T47D (cell line): ENCODE results near the gene CENPP.
"Not testable (repeated sequence)": the region's sequence is repeated elsewhere in the genome, so short reads cannot be mapped to it uniquely, and the experiment has no call there.

Source experiments
- DNase-seq, 2 experiments: peaks; one replicate each; pipeline versions ENCODE4 v3.0.0 to v3.0.0-alpha.2; 2011 to 2012; ENCODE audit warnings: low read depth in 1 of 2, low spot score in 1 of 2
- JUND ChIP-seq: IDR thresholded peaks from 2 replicates; pipeline ENCODE4 v1.6.1; 2012; ENCODE audit warnings: low read depth
- in situ Hi-C: cut with HindIII; loops from 2 replicates; pipeline ENCODE4 v1.10.0; 2016; ENCODE audit warnings: low sequenced_read_pairs, low pct_unique_long_range_greater_than_20kb

The CENPP gene

GRCh38 chr9:92612816-92613215 is 287.1 kb downstream of the CENPP start:
- in situ Hi-C loops: no loop called here
- no peak for TF ChIP-seq JUND
- DNase-seq: no peak

DNA sequence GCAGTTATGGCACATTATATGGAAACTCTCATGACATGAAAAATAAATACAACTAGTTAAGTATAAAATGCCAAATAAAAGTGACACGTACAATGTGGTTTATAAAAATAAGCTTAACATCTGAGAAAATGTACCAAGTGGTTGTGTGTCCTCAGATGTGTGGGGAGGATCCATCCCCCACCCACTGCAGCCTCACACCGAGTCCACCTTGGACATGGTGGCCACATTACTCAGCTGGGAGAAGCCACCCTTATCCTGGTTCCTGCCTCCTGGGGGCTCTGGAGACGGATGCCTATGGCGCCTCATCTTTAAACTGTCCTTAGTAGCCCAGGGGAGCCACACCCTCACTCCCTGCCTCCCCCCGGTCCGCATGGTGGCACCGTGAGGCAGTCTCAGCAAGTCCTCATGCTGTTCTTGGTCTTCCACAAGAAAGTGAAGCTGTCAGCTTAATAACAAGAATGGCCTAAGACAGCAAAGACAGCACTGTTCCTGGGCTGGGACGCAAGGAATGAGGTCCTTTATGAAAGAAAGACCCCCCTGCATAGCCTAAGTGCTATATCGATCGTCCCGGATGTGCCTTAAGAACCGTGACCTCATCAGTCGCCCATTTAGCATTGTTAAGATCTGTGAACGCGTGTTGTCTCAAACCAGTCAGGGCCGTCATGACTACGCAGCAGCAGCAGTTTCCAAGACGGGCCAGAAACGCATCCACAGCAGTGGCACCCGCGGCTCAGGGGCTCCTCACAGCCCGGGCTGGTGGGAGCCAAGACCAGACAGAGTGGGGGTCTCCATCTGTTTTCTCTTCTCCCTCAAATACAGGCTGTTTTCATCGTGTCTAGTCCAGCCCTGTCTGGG is 287.7 kb downstream of the CENPP start:
- DNase-seq: no peak
- in situ Hi-C loops: no loop called here
- no peak for TF ChIP-seq JUND

- no peak for DNase-seq
- in situ Hi-C loops: no loop called here
- no peak for TF ChIP-seq JUND
These were observed 288.4 kb downstream of the CENPP start for GRCh38 chr9:92614123-92614510.

- no peak for TF ChIP-seq JUND
- no peak for DNase-seq
- in situ Hi-C loops: no loop called here
These were observed 289.2 kb downstream of the CENPP start for GRCh38 chr9:92614763-92615461.

DNA sequence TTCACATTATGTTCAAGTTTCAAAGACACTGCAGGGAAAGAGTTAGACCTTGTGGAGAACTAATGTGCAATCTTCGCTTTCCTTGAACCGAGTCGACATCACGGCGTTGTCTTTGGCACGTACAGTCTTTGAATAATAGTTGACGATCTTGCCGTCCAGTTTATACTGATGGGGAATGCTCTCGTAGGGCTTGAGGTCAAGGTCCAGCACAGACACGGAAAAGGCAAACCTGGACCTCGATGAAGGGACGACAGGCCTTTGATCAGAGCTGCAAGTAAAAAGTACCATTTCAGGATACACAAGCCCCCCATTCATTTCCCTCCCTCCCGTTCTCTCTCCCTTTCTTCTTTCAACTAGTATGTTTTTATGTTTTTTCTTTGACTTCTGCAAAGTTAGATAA is 290.0 kb downstream of the CENPP start:
- in situ Hi-C loops: no loop called here
- no peak for TF ChIP-seq JUND
- DNase-seq: no peak

DNA sequence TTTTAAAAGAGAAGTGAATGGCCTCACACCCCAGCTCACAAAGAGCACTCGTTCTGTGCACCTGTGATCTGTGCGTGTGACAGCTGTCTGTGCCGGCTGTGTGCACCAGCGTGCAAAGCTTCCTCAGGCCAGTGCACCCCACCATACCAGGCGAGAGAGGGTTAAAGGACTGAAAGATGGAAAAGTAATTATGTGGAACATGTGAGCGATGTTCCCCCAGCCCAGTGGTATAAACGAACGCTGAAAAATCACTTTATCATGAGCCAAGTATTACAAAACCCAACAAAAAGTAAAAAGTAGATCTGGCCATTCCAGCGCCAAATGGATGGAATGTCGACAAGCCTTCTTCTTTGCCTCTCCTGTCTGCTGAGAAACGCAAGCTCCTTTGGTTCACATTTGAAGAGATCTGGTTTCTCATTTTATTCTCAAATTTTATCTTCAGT is 290.5 kb downstream of the CENPP start:
- in situ Hi-C loops: no loop called here
- TF ChIP-seq JUND: no peak

DNA sequence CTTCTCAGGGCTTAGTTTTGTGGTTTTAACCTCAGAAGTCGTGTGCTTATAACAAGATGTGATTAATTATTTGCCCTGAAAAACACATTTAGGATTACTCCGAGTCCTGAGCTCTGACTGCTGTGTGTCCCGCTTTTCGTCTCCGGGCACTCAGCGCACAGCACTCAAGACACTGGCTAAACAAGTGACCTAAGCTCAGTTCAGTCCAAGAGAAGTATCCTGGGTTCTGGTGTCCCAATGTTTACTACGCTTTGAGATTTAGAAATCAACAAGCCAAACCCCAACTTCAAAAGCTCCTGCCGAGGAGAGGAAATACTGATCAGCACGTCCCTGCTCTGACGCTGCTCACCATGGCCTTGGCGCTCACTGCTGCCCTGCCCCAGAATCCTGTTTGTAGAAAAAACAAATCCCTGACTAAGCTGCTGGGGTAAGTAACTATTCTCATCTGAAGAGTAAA is 290.9 kb downstream of the CENPP start:
- no peak for TF ChIP-seq JUND
- no peak for DNase-seq
- in situ Hi-C loops: no loop called here

More for the DNA sequence above, 290.5 kb downstream of the CENPP start:
- DNase-seq: no peak

- no peak for DNase-seq
- TF ChIP-seq JUND: no peak
- in situ Hi-C loops: no loop called here
These were observed 291.6 kb downstream of the CENPP start for GRCh38 chr9:92617195-92617813.

DNA sequence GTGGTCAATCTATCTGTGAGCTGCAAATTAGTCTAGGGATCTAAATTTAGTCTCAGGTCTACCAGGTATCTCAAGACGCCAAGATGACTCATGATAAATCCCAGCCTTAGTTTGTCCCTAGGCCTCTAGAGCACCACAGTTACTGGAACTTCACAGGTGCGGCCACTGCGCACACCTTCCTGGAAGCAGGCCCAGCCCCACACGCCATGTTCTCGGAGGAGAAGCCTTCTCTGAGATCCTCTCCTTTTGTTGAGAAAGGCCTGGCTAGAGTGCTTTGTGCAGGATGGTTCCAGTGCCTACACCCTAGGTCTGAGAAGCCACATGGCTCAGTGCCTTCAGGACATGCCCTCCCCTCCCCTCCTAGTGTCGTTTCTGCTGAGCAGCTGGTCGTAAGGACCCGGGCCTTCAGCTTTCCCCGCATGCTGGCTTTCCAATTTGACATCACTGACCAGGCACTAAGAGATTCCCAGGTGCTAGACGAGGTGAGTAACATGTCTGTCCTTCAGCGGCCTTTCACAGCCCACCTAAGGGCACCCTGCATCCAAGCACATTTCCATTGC is 292.3 kb downstream of the CENPP start:
- in situ Hi-C loops: no loop called here
- TF ChIP-seq JUND: no peak
- no peak for DNase-seq

GRCh38 chr9:92618633-92619225 is 293.0 kb downstream of the CENPP start:
- DNase-seq: peak in 1 of 2 experiments; percentile 79
- in situ Hi-C loops: no loop called here
- no peak for TF ChIP-seq JUND

DNA sequence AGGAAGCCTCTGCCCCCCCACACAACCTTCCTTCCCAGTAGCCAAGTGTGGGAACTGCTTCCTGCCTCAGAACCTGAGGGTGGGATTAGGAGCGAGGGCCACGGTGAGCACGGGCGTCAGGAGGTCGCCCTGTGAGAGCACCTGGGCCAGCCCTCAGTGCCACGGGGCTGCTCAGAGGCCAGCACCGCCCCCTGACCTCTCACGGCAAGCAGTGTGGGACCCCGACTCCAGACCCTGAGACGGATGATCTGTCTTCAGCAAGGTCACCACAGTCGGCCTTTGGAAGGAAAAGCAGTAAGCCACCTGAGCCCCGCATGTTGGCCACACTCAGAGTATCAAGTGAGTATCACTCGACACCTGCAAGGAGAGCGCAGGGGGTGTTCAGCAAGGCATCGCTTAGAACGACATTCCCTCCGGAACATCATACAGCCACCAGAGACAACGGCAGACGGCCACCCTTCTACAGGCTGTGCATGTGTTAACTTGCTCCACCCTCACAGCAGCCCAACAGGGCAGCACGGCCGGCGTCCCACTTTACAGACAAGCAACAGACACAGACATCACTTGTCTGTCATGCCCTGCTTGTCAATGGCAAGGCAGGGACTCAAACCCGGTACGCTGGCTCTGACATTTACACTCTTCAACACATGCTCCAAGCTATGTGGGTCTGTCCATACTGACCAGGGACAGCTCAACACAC is 294.0 kb downstream of the CENPP start:
- TF ChIP-seq JUND: no peak
- in situ Hi-C loops: no loop called here
- no peak for DNase-seq

DNA sequence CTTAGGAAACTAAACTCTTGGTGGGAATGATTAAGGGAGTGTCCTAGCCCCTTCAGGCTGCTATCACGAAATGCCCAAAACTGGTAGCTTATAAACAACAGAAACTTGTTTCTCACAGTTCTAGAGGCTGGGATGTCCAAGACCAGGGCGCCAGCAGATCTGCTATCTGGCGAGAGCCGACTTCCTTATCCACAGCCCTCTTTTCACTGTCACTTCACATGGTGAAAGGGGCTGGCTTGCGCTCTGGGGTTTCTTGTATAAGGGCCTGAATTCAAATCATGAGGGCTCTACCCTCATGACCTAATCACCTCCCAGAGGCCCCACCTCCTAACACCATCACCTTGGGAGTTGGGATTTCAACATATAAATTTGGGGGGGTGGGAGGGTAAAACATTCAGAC is 295.1 kb downstream of the CENPP start:
- TF ChIP-seq JUND: no peak
- DNase-seq: no peak
- in situ Hi-C loops: no loop called here

DNA sequence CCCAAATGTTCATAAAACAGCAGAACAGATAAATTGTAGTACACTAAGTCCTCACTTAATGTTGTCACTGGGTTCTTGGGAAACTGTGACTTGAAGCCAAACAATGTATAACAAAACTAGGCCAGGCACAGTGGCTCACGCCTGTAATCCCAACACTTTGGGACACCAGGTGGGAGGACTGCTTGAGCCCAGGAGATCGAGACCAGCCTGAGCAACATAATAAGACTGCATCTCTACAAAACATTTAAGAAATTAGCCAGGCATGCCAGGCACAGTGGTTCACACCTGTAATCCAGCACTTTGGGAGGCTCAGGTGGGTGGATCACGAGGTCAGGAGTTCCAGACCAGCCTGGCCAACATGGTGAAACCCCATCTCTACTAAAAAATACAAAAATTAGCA is 298.2 kb downstream of the CENPP start:
- in situ Hi-C loops, DNase-seq: not testable (repeated sequence)
